Endodermal cell (in vitro differentiated cells): ENCODE results near the gene SPATA46. TPM values are rescaled to one million over a fixed set of nuclear protein-coding genes. Genes with fewer than 3 reads are reported as not detected.
"Not testable (repeated sequence)": the region's sequence is repeated elsewhere in the genome, so short reads cannot be mapped to it uniquely, and the experiment has no call there.

Experiments used
- DNase-seq: peaks from one replicate; pipeline ENCODE4 v3.0.0-alpha.2; 2017
- H3K27ac ChIP-seq: 2 replicates; pipeline ENCODE4 v1.5.1; 2013; ENCODE audit warnings: mild to moderate bottlenecking, low read depth, low read length, moderate library complexity
- H3K27me3 ChIP-seq: 2 replicates; pipeline ENCODE4 v1.6.1; 2013; ENCODE audit warnings: mild to moderate bottlenecking, low read length, moderate library complexity; ENCODE audit not compliant: insufficient read depth, control insufficient read depth, poor library complexity, severe bottlenecking
- H3K36me3 ChIP-seq: 2 replicates; pipeline ENCODE4 v1.7.0; 2013; ENCODE audit warnings: mild to moderate bottlenecking, low read length, moderate library complexity; ENCODE audit not compliant: control insufficient read depth, insufficient read depth
- H3K4me1 ChIP-seq: one replicate; pipeline ENCODE4 v1.7.0; 2013; ENCODE audit warnings: low read length; ENCODE audit not compliant: control insufficient read depth, insufficient read depth
- H3K4me3 ChIP-seq: 2 replicates; pipeline ENCODE4 v1.5.1; 2013; ENCODE audit warnings: mild to moderate bottlenecking, low read length, moderate library complexity
- H3K9ac ChIP-seq: 2 replicates; pipeline ENCODE4 v1.6.1; 2013; ENCODE audit warnings: mild to moderate bottlenecking, low read length, moderate library complexity; ENCODE audit not compliant: poor library complexity, severe bottlenecking; ENCODE audit errors: extremely low read depth
- H3K9me3 ChIP-seq: 2 replicates; pipeline ENCODE4 v1.6.1; 2013; ENCODE audit warnings: mild to moderate bottlenecking, low read length, moderate library complexity; ENCODE audit not compliant: control insufficient read depth
- H3K27ac Mint-ChIP-seq: 2 replicates; pipeline ENCODE4 v1.8.0; 2020; ENCODE audit warnings: mixed read lengths
- H3K27me3 Mint-ChIP-seq: 2 replicates; pipeline ENCODE4 v1.8.0; 2021; ENCODE audit warnings: mild to moderate bottlenecking, mixed read lengths; ENCODE audit not compliant: insufficient read depth
- H3K36me3 Mint-ChIP-seq: 2 replicates; pipeline ENCODE4 v1.8.0; 2020; ENCODE audit warnings: low read depth, mixed read lengths
- H3K4me1 Mint-ChIP-seq: 2 replicates; pipeline ENCODE4 v1.8.0; 2020; ENCODE audit warnings: mixed read lengths
- H3K4me3 Mint-ChIP-seq: 2 replicates; pipeline ENCODE4 v1.8.0; 2020; ENCODE audit warnings: mild to moderate bottlenecking, moderate library complexity, mixed read lengths
- H3K9me3 Mint-ChIP-seq: 2 replicates; pipeline ENCODE4 v1.8.0; 2020; ENCODE audit warnings: mild to moderate bottlenecking, mixed read lengths
- WGBS, 2 experiments: methylation state at CpG; one replicate each; pipeline versions ENCODE4 v1.1.5 to v1.1.7; 2013; ENCODE audit warnings: missing lambda C conversion rate in 2 of 2, mixed read lengths in 1 of 2; ENCODE audit not compliant: insufficient coverage in 1 of 2, insufficient read length in 1 of 2; 5-methylcytosine and 5-hydroxymethylcytosine counted together
- total RNA-seq, 2 donors: library from RNA; stranded (reverse); fragmentation: NEBNext Ultra II Directional in 1 of 2; extraction: Animal tissue kit (Norgen Biotek cat#: 25700) in 1 of 2; gene quantifications; 2 replicates in 1 of 2; 3 replicates in 1 of 2; pipeline ENCODE4 v1.2.1, GENCODE V29; 2021
- TF ChIP-seq, protein P1 (sequence below): fragments of 200-600 bp; sonication (generic); conservative IDR thresholded peaks from 2 replicates; pipeline ENCODE4 v1.5.0; 2021; ENCODE audit warnings: antibody characterized with exemption, mild to moderate bottlenecking

SPATA46 gene
- total RNA-seq, 2 donors from 2014 or later = not detected

DNA sequence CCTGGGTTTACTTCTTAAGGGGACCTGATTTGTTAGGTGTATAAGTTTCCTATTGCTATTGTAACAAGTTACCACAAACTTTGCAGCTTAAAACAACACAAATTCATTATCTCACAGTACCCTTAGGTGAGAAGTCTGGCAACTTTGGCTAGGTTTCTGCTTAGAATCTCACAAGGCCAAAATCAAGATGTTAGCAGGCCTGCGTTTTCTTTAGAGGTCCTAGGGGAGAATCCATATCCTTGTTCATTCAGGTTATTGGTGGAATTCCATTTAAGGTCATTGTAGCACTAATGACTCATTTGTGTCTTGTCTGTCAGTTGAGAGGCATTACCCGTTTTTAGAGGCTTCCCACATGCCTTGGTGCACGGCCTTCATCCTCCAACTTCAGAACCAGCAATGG lies 43.5 kb upstream of the SPATA46 start:
- Histone ChIP-seq H3K9ac (no peak overlapping the region), H3K36me3 (no peaks in the 10 kb centered on the region), H3K4me3 (no peak overlapping the region), H3K27ac (no peak overlapping the region), H3K27me3 (no peaks in the 10 kb centered on the region), H3K4me1 (peaks cover 7% of the 10 kb centered on the region), H3K9me3 (peaks cover 8% of the 10 kb centered on the region)
- TF ChIP-seq, protein P1, sequence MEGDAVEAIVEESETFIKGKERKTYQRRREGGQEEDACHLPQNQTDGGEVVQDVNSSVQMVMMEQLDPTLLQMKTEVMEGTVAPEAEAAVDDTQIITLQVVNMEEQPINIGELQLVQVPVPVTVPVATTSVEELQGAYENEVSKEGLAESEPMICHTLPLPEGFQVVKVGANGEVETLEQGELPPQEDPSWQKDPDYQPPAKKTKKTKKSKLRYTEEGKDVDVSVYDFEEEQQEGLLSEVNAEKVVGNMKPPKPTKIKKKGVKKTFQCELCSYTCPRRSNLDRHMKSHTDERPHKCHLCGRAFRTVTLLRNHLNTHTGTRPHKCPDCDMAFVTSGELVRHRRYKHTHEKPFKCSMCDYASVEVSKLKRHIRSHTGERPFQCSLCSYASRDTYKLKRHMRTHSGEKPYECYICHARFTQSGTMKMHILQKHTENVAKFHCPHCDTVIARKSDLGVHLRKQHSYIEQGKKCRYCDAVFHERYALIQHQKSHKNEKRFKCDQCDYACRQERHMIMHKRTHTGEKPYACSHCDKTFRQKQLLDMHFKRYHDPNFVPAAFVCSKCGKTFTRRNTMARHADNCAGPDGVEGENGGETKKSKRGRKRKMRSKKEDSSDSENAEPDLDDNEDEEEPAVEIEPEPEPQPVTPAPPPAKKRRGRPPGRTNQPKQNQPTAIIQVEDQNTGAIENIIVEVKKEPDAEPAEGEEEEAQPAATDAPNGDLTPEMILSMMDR = no peak
- Mint-ChIP-seq H3K4me1 (peaks cover 13% of the 10 kb centered on the region), H3K4me3 (no peak overlapping the region), H3K27me3 (peaks cover 3% of the 10 kb centered on the region), H3K27ac (no peak overlapping the region), H3K9me3 (peaks cover 8% of the 10 kb centered on the region), H3K36me3 (peaks cover 8% of the 10 kb centered on the region)
- WGBS, 2 experiments = 86 to 91% methylated on average over 2 to 3 of the region's 3 CpGs
- DNase-seq = no peak

DNA sequence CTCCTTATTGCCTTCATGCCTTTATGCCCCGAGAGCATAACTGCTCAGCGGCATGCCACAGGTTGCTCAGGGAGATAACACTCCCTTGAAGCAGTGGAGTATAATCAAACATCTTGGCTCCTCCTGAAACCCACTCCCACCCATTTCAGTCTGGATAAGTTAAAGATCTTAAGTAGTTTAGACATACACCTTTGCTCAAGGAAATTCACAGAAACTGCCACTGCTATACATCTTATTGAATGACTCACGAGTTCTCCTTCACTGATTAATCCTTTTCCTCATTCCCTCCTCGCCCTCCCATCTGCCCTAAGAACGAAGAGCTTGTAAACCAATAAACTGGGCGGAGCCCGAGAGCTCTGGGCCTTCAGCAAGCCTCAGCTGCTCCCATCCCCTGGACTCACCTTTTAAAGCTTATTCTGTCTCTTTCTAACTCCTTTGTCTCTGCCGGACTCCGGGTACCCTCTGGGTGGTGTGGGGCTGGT lies 42.8 kb upstream of the SPATA46 start:
- not testable (repeated sequence) for H3K27me3 Mint-ChIP-seq, DNase-seq, H3K27ac ChIP-seq, H3K27me3 ChIP-seq, H3K36me3 Mint-ChIP-seq, H3K9me3 Mint-ChIP-seq, H3K9ac ChIP-seq, H3K4me3 Mint-ChIP-seq, H3K4me1 ChIP-seq, H3K4me3 ChIP-seq, H3K27ac Mint-ChIP-seq, H3K36me3 ChIP-seq
- 69 to 86% methylated on average over 5 to 9 of the region's 9 CpGs for WGBS, 2 experiments
- peaks cover 12% of the 10 kb centered on the region for H3K9me3 ChIP-seq
- peaks cover 13% of the 10 kb centered on the region for H3K4me1 Mint-ChIP-seq

DNA sequence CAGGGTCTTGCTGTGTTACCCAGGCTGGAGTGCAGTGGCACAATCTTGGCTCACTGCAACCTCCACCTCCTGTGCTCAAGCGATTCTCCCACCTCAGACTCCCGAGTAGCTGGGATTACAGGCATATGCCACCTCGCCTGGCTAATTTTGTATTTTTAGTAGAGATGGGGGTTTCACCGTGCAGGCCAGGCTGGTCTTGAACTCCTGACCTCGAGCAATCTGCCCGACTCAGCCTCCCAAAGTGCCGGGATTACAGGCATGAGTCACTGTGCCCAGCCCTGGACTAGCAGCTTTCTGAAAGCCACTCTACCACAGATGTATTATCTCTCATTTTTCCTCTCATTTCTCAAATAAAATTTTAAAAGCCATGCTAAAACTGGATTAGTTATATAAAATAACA lies 41.9 kb upstream of the SPATA46 start:
- not testable (repeated sequence) for H3K4me1 ChIP-seq, H3K27ac Mint-ChIP-seq, H3K9ac ChIP-seq, H3K36me3 Mint-ChIP-seq, H3K4me3 Mint-ChIP-seq, H3K27ac ChIP-seq, H3K4me3 ChIP-seq, DNase-seq, H3K36me3 ChIP-seq, H3K27me3 Mint-ChIP-seq, H3K27me3 ChIP-seq
- H3K4me1 Mint-ChIP-seq = peaks cover 13% of the 10 kb centered on the region
- peaks cover 17% of the 10 kb centered on the region for H3K9me3 Mint-ChIP-seq
- H3K9me3 ChIP-seq = peaks cover 12% of the 10 kb centered on the region
- 93% methylated on average over 7 of the region's 7 CpGs for WGBS, 2 experiments

DNA sequence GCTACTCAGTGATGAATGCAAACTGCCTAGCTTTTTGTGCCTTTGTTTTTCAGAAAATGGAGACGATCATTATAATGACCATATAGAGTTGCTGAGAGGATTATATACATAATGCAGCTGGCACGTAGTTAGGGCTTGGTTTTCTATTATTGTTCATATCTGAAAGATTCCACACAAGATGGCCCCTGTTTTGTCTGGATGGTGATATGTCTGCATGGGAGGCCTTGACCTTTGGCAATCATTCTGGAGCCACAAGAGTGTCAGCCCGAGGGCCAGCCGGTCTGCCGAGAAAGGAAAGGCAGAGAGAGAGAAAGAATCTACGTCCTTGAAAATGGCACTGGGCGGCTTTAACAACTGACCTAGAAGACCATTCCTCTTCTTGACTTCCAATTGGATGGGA lies 41.0 kb upstream of the SPATA46 start:
- H3K36me3 ChIP-seq = no peaks in the 10 kb centered on the region
- no peak for DNase-seq
- Mint-ChIP-seq H3K4me3 (no peak overlapping the region), H3K36me3 (peaks cover 9% of the 10 kb centered on the region), H3K4me1 (peaks cover 18% of the 10 kb centered on the region), H3K27me3 (peaks cover 3% of the 10 kb centered on the region), H3K27ac (no peak overlapping the region), H3K9me3 (peaks cover 17% of the 10 kb centered on the region)
- TF ChIP-seq, protein P1 = no peak
- no peak overlapping the region for H3K4me3 ChIP-seq
- no peak overlapping the region for H3K27ac ChIP-seq
- H3K4me1 ChIP-seq = peaks cover 12% of the 10 kb centered on the region
- H3K27me3 ChIP-seq = no peaks in the 10 kb centered on the region
- 92 to 94% methylated on average over 5 to 7 of the region's 7 CpGs for WGBS, 2 experiments
- H3K9me3 ChIP-seq = peaks cover 12% of the 10 kb centered on the region
- no peak overlapping the region for H3K9ac ChIP-seq
